ENCODE results near the gene FOXL1.

GRCh38 chr16:86626284-86626683, 47.9 kb downstream of the FOXL1 start:
- TF ChIP-seq CTCF (conservative IDR thresholded peaks at IDR 0.05; ENCODE audit: low read depth, low read length): no peak
- TF ChIP-seq EZH2 (IDR thresholded peaks at IDR 0.05; ENCODE audit: borderline replicate concordance, low read depth, low read length, poor library complexity, severe bottlenecking): no peak
